AG08396 (cell line): ENCODE measurements around the gene PRPF8.
A peak's percentile ranks its signal among the peaks of the same experiment; 100 is the strongest.

Experiments used
- DNase-seq: peaks from one replicate; pipeline ENCODE4 v3.0.0; 2012; ENCODE audit warnings: low spot score, mixed read lengths

Gene PRPF8

DNA sequence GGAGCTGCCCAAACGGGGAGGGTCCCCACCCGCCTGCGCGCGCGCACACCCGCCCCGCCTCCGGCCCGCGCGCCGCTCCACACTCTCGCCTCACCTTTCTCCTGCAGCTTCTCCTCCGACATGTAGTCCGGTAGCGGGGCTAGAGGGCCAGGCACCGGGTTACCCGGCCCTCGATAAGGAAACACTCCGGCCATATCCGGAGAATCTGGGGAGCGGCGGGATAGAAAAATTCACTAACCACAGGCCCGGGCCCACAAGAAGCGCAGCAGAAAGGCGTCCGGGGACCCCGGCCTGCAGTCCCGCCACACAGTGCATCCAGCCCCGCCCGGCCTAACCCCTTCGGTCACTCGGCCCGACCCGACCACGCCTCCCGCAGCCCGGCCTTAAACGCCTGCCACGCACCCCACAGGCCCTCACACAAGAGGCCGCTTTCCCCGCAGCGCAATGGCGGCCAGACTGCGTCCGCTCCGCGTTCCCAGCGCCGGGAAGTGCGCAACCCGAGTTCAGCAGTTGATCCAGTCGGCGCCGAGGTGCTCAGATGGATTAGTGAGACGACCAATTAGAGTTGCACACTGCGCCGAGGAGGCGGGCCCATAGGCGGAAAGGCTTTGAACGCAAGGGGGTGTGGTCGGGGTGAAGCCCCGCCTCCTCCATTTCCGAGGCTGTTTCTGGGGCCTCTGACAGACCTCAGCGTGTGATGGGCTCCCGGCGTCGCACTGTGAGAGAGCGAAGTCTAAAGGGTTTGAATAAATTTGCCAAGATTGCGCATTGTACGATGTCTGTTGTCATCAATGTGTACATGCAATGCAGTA lies at the start of gene PRPF8:
TSS of gene PRPF8 (minus strand) at position 490 of the 812 bp plus-strand sequence. CDS start at position 194, 296 bp downstream.
- peak; percentile 100 for DNase-seq

DNA sequence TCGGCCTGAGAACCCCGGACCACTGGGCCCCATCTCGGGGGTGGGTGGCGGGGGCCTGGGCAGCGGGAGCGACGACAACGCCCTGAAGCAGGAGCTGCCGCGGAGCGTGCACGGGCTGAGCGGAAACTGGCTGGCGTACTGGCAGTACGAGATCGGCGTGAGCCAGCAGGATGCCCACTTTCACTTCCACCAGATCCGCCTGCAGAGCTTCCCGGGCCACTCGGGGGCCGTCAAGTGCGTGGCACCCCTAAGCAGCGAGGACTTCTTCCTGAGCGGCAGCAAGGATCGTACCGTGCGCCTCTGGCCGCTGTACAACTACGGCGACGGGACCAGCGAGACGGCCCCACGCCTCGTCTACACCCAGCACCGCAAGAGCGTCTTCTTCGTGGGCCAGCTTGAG lies 49.1 kb upstream of the PRPF8 start:
- no peak for DNase-seq

DNA sequence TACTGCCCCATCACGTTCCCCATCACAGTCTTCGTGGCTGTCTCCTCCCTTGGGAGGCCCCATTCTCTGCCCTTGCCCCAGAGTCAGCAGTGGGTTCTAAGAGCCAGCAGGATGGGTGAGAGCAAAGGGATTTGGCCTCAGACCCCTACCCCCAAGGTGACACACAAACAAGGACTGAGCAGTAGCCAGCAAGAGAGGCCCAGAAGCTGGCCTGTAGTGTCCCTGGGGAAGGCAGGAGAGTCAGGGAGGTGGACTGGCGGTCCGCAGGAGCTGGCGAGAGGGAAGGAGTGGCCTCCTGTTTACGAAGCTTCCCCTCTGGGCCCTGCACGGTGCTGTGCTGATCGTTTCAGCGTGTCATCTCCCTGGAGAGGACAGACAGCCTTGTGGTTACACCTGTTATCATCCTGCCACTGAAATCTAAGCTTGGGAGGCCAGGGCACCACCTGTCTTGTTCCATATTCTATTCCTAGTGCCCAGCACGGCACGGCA lies 48.2 kb upstream of the PRPF8 start:
- DNase-seq: no peak

DNA sequence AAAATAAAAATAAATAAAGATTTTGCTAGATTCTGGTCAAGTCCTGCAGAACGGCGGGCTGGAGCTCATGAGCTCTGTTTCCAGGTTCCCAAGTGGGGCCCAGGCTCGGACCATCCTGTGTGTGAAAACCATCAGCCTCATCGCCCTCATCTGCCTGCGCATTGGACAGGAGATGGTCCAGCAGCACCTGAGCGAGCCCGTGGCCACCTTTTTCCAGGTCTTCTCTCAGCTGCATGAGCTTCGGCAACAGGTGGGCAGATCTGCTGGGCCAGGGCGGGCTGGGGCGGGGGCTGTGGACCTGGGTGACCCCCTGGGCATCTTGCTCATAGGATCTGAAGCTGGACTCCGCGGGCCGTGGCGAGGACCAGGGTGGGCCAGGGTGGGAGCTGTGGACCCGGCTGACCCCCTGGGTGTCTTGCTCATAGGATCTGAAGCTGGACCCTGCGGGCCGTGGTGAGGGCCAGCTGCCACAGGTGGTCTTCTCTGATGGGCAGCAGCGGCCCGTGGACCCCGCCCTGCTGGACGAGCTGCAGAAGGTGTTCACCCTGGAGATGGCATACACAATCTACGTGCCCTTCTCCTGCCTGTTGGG lies 47.7 kb upstream of the PRPF8 start:
- DNase-seq: no peak

DNA sequence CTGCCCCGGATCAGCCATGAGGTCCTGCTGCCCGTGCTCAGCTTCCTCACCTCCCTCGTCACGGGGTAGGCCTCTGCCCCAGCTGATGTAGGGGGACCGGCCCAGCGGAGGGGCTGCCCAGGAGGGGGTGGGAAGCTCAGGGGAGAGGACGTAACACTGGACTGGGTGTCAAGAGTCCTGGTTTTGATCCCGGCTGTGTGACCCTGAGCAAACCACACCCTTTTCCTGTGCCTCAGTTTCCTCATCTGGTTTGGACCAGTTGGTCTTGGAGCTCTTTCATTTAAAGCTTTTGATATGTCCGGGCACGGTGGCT lies 46.5 kb upstream of the PRPF8 start:
- DNase-seq: no peak

DNA sequence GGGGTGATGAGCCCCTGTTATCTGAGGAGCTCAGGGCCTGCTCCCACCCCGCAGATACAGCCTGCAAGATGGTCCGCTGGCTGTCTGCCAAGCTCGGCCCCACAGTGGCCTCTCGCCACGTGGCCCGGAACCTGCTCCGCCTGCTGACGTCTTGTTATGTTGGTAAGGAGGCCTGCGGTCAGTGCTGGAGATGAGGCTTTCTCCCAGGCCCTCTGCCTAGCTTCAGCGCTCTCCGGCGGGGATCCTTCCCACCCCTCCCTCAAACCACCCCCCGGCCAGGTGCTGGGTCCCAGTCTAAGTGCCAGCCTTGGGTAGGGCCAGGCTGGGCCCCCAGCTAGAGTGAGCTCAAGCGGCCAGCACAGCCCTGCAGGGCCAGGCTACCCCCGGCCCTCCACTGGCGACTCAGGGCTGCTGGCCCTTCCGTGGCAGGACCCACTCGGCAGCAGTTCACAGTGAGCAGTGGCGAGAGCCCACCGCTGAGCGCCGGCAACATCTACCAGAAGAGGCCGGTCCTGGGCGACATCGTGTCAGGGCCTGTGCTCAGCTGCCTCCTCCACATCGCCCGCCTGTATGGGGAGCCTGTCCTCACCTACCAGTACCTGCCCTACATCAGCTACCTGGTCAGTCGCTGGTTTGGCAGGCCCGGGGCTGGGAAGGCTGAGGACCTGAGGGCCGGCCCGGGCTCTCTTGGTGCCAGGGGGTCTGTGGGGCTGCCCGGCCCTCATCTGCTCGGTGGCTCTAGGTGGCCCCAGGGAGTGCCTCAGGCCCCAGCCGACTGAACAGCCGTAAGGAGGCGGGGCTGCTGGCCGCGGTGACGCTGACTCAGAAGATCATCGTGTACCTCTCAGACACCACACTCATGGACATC lies 45.9 kb upstream of the PRPF8 start:
- peak; percentile 80 for DNase-seq

DNA sequence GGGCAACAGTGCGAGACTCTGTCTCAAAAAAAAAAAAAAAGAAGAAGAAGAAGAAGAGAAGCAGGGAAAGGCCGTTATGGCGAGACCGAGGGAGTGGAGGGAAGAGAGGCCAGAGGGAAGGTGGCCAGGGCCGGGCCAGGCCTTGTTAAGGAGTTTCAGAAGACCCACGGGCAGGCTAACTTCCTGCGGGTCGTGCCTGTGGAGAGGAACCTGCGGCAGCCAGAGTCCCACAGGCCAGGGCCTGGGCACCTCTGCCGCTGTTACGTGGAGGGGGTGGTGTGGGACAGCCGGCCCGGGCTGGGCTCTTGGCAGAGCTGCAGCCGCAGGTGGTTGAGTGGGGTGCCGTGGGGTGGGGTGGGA lies 45.3 kb upstream of the PRPF8 start:
- DNase-seq: no peak

DNA sequence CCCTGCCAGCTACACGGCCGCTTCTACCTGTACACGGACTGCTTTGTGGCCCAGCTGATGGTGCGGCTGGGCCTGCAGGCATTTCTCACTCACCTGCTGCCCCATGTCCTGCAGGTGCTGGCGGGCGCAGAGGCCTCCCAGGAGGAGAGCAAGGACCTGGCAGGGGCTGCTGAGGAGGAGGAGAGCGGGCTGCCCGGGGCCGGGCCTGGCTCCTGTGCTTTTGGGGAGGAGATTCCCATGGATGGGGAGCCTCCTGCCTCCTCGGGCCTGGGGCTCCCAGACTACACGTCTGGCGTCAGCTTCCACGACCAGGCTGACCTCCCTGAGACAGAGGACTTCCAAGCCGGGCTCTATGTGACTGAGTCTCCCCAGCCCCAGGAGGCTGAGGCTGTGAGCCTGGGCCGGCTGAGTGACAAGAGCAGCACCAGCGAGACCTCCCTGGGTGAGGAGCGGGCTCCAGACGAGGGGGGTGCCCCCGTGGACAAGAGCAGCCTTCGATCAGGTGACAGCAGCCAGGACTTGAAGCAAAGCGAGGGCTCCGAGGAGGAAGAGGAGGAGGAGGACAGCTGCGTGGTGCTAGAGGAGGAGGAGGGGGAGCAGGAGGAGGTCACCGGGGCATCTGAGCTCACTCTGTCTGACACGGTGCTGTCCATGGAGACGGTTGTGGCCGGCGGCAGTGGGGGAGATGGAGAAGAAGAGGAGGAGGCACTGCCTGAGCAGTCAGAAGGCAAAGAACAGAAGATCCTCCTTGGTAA lies 43.4 kb upstream of the PRPF8 start:
- no peak for DNase-seq

DNA sequence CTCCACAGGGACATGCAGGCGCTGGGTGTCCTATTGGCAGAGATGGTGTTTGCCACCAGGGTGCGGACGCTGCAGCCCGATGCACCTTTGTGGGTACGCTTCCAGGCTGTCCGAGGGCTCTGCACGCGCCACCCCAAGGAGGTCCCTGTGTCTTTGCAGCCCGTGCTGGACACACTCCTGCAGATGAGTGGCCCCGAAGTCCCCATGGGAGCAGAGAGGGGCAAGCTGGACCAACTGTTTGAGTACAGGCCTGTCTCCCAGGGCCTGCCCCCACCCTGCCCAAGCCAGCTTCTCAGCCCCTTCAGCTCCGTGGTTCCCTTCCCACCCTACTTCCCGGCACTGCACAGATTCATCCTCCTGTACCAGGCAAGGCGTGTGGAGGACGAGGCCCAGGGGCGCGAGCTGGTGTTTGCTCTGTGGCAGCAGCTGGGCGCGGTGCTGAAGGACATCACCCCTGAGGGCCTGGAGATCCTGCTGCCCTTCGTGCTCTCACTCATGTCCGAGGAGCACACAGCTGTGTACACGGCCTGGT lies 42.7 kb upstream of the PRPF8 start:
- DNase-seq: no peak

DNA sequence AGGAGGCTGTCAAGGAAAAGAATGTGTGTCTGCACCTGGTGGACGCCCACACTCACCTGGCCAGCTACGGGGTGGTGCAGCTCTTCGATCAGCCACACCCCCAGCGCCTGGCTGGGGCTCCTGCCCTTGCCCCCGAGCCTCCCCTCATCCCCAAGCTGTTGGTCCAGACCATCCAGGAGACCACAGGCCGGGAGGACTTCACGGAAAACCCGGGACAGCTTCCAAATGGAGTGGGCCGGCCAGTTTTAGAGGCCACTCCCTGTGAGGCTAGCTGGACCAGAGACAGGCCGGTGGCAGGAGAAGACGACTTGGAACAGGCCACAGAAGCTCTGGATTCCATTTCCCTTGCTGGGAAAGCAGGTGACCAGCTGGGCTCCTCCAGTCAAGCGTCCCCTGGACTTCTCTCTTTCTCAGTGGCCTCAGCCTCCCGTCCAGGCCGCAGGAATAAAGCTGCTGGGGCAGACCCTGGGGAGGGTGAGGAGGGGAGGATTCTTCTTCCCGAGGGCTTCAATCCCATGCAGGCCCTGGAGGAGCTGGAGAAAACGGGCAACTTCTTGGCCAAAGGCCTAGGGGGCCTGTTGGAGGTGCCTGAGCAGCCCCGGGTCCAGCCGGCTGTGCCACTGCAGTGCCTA lies 42.1 kb upstream of the PRPF8 start:
- DNase-seq: no peak

DNA sequence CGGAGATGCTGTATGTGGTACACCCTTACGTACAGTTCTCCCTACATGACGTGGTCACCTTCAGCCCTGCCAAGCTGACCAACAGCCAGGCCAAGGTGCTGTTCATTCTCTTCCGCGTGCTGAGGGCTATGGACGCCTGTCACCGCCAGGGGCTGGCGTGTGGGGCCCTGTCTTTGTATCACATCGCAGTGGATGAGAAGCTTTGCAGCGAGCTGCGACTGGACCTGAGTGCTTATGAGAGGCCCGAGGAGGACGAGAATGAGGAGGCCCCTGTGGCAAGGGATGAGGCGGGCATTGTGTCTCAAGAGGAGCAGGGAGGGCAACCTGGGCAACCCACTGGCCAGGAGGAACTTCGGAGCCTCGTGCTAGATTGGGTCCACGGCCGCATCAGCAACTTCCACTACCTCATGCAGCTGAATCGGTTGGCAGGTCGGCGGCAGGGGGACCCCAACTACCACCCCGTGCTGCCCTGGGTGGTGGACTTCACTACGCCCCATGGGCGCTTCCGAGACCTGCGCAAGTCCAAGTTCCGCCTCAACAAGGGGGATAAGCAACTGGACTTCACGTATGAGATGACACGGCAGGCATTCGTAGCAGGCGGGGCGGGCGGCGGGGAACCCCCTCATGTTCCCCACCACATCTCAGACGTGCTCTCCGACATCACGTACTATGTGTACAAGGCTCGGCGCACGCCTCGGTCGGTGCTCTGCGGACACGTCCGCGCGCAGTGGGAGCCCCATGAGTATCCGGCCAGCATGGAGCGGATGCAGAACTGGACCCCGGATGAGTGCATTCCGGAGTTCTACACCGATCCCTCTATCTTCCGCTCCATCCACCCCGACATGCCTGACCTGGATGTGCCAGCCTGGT lies 41.2 kb upstream of the PRPF8 start:
- no peak for DNase-seq

DNA sequence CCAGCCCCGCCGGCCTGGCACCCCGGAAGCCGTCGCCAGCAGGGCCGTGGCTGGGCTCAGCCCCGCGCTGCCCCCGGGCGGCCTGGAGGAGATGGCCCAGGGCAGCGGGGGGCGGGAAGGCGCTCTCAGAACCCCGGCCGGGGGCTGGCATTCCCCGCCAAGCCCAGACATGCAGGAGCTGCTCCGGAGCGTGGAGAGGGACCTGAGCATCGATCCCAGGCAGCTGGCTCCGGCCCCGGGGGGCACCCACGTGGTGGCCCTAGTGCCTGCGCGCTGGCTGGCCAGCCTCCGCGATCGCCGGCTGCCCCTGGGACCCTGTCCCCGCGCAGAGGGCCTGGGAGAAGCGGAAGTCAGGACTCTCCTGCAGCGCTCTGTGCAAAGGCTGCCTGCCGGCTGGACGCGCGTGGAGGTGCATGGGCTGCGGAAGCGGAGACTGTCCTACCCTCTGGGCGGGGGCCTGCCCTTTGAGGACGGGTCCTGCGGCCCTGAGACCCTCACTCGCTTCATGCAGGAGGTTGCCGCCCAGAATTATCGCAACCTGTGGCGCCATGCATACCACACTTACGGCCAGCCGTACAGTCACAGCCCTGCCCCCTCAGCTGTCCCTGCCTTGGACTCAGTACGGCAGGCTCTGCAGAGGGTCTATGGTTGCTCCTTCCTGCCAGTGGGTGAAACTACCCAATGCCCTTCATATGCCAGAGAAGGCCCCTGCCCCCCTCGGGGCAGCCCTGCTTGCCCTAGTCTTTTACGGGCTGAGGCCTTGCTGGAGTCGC lies 40.4 kb upstream of the PRPF8 start:
- DNase-seq: no peak

DNA sequence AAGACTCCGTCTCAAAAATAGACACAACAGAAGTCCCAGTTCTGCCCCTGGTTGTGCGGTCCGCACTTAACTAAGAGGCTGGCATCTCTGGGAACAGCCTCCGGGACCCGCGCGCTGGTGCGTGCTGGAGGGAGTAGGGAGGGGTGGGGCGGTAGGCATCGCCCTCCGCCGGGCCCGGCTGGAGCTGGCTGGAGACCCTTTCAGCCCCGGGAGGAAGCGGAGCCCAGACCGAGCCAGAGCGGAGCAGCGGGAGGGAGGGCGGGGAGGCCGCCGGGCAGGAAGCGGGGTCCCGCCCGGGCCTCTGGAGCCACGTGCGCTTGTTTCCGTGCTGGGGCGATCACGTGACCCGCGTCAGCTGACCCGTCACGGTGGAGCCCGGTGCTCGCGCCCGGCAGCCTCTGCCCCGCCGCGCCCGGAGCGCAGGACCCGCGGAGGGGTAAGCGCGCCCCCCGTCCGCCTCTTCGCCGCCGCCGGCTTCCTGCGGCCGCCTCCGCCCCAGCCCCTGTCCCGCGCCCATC lies 39.7 kb upstream of the PRPF8 start, which contains the start of gene WDR81:
TSS of gene WDR81 (plus strand) at position 354 of the 518 bp plus-strand sequence. CDS start 256 bp downstream, outside the sequence.
- DNase-seq: peak; percentile 93

DNA sequence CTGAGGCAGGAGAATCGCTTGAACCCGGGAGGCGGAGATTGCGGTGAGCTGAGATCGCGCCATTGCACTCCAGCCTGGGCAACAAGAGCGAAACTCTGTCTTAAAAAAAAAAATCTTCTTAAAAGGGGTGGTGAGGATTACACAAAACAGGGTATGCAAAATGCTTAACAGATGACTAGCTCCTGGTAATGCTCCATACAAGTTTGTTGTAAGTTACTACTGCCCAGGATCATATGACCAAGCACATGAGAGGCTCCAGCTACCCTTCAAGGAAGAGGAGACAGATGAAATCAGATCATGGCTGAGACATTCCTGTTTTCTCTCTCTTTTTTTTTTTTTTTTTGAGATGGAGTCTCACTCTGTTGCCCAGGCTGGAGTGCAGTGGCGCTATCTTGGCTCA lies 37.4 kb upstream of the PRPF8 start:
- DNase-seq: peak; percentile 60

DNA sequence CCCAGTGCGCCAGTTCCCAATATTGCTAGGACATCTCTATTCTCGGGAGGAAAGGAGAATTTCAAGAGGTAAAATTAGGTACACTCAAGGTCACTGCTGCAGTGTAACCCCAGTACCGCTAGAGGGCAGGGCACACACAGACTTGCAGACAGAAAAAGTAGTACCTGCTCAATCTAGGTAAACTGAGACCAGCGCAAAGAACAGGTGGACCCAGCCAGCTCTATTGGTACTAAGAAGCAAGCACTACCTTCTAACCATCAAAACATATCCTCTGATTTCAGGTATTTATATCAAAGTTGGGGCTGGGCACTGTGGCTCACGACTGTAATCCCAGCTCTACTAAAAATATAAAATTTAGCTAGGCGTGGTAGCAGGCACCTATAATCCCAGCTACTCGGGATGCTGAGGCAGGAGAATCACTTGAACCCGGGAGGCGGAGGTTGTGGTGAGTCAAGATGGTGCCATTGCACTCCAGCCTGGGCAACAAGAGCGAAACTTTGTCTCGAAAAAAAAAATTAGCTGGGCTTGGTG lies 36.3 kb upstream of the PRPF8 start:
- no peak for DNase-seq

DNA sequence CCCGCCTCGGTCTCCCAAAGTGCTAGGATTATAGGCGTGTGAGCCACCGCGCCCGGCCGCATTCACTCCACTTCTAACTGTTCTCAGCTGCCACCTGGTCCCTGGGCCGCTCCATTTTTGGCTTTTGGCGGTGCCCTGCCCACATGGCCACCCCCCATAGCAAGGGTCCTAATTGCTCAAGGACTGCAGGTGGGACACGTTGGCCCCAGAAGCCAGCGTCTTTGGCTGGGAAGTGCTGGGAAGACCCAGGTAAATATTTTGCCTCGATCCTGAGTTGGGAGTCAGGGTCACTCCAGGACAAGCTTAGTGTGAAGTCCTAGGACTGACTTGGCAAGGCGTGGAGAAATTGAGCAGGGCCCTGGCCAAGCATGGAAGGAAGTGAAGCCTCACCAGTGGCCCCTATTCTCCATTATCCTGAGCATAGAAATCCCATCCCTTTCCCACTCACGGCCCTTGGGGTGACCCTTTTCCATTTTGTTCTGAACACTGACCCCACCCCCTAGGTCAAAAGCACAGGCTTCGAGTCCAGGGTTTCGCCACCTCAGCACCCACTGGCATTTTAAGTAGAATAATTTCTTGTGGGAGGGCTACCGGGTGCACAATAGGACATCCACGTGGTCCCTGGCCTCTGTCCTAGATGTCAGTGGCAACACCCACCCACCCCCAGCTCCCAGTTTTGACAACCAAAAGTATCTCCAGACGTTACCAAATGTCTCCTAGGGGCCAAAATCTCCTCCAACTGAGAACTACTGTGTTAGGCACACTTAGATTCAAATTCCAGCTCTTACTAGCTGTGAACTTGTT lies 33.9 kb upstream of the PRPF8 start:
- no peak for DNase-seq

DNA sequence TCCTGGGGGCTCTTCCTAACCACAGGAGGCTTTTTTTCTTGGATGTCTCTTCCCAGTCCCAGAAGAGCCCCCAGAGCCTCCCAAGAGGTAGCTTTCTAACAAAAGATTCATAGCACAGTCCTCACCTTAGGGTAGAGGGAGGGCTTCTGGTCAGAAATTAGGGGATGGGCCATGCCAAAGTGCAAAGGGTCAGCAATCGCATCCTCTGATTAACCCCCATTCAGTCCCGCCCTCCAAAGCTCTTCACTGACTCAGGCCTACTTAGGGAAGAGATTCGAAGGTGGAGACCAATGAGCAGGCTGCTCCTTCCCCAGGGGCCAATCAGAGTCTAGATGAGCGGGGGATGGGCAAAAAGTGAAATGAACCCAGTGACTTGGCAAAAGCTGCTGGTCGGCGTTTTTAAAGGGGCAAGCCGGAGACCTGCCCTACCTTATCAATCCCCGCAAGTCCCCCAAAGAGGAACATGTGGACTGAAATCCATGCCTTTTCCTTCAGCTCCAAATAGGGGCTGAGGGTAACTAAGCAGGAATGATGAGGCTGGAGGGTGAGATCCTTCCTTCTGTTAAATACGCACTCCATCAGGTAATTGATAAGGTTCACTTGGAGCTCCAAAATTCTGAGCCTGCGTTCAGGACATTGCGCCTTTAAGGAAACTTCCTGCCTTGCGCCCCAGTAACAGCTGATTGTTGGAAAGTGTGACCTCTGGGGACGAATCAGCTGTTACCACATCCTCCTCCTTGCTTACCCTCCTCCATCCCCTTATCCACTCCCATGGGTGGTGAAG lies 32.4 kb upstream of the PRPF8 start:
- DNase-seq: peak; percentile 95
